Prostate gland (tissue), 2 donors: ENCODE data around the gene THSD4. TPM values are rescaled to one million over a fixed set of nuclear protein-coding genes. Genes with fewer than 3 reads are reported as not detected.

Experiments used
- DNase-seq: peaks from one replicate; pipeline ENCODE4 v3.0.0-alpha.2; 2019; ENCODE audit warnings: low spot score
- H3K27ac ChIP-seq, 2 donors: fragments of 200-600 bp; sonication (generic); 2 replicates each; pipeline ENCODE4 v1.5.1; 2017 to 2019
- H3K27me3 ChIP-seq: fragments of 200-600 bp; sonication (generic); replicated peaks from 2 replicates; pipeline ENCODE4 v1.5.1; 2019; ENCODE audit not compliant: insufficient read depth
- H3K36me3 ChIP-seq, 2 donors: fragments of 200-600 bp; sonication (generic); 1 replicate in 1 of 2; 2 replicates in 1 of 2; pipeline versions ENCODE4 v1.5.1 to v1.8.1; 2017 to 2019
- H3K4me1 ChIP-seq: fragments of 200-600 bp; sonication (generic); replicated peaks from 2 replicates; pipeline ENCODE4 v1.5.1; 2019
- H3K4me3 ChIP-seq, 2 donors: fragments of 200-600 bp; sonication (generic); 2 replicates each; pipeline ENCODE4 v1.5.1; 2017 to 2019
- H3K9me3 ChIP-seq: fragments of 200-600 bp; sonication (generic); 2 replicates; pipeline ENCODE4 v1.5.1; 2017
- CTCF ChIP-seq, 4 experiments: fragments of 200-600 bp in 2 of 4; fragments of 450-650 bp in 2 of 4; sonication (generic) in 2 of 4; IDR thresholded peaks; 1 replicate in 3 of 4; 2 replicates in 1 of 4; pipeline ENCODE4 v1.5.1; 2016 to 2019; ENCODE audit warnings: antibody characterized with exemption in 4 of 4, mild to moderate bottlenecking in 2 of 4, moderate library complexity in 2 of 4
- POLR2A ChIP-seq: fragments of 450-650 bp; IDR thresholded peaks from one replicate; pipeline ENCODE4 v1.6.1; 2016; ENCODE audit warnings: antibody characterized with exemption, mild to moderate bottlenecking
- POLR2AphosphoS5 ChIP-seq: sonication (generic); formaldehyde crosslinking; IDR thresholded peaks from one replicate; pipeline ENCODE4 v1.6.1; 2017; ENCODE audit warnings: antibody characterized with exemption
- WGBS: methylation state at CpG from one replicate; pipeline ENCODE4 v1.1.5; 2018; 5-methylcytosine and 5-hydroxymethylcytosine counted together
- intact Hi-C: fragments of 100-400 bp; cut with DNase I; formaldehyde crosslinking; loops from one replicate; pipeline ENCODE4 v1.14.2; 2022
- total RNA-seq, 2 donors: library from RNA; depleted of rRNA; stranded (reverse); fragments of >200 nt; gene quantifications; one replicate each; pipeline ENCODE4 v1.1.0, GENCODE V29; 2016

The THSD4 gene
- total RNA-seq, 2 donors from 2014 or later: 84.1 to 223 TPM

- DNase-seq: peak; percentile 24
Measured at GRCh38 chr15:71357321-71357732, 242.1 kb downstream of the THSD4 start.

GRCh38 chr15:71357967-71358366 lies 242.7 kb downstream of the THSD4 start:
- Histone ChIP-seq H3K27ac (no peak overlapping the region), H3K36me3 (no peaks in the 10 kb centered on the region), H3K4me3 (no peak overlapping the region), H3K9me3 (no peaks in the 10 kb centered on the region), H3K4me1 (no peaks in the 10 kb centered on the region), H3K27me3 (no peaks in the 10 kb centered on the region)
- TF ChIP-seq POLR2AphosphoS5 (no peak), POLR2A (no peak), CTCF (IDR thresholded peaks at IDR 0.05) (no peak)
- intact Hi-C loops: no loop called here
- WGBS: 90% methylated on average over 4 of the region's 4 CpGs
- DNase-seq: no peak

More at GRCh38 chr15:71357321-71357732, 242.1 kb downstream of the THSD4 start:
- no peaks in the 10 kb centered on the region for H3K9me3 ChIP-seq
- WGBS: 23% methylated on average over 9 of the region's 9 CpGs
- no peaks in the 10 kb centered on the region for H3K36me3 ChIP-seq
- TF ChIP-seq CTCF (IDR thresholded peaks at IDR 0.05) (no peak), POLR2AphosphoS5 (peak; percentile 18)
- H3K4me3 ChIP-seq: no peak overlapping the region
- no peaks in the 10 kb centered on the region for H3K4me1 ChIP-seq
- intact Hi-C loops: no loop called here
- no peak overlapping the region for H3K27ac ChIP-seq
- H3K27me3 ChIP-seq: no peaks in the 10 kb centered on the region

GRCh38 chr15:71359246-71359645 lies 244.0 kb downstream of the THSD4 start:
- no peaks in the 10 kb centered on the region for H3K9me3 ChIP-seq
- WGBS: 96% methylated on average over 7 of the region's 7 CpGs

GRCh38 chr15:71362556-71362955 lies 247.3 kb downstream of the THSD4 start:
- WGBS: 92% methylated on average over 8 of the region's 8 CpGs
- TF ChIP-seq POLR2AphosphoS5: no peak
- no peak for TF ChIP-seq POLR2A
- no peak for TF ChIP-seq CTCF (IDR thresholded peaks at IDR 0.05)
- H3K4me3 ChIP-seq: no peak overlapping the region
- H3K36me3 ChIP-seq: no peaks in the 10 kb centered on the region
- DNase-seq: no peak
- intact Hi-C loops: no loop called here
- H3K27ac ChIP-seq: no peak overlapping the region
- H3K27me3 ChIP-seq: no peaks in the 10 kb centered on the region
- no peaks in the 10 kb centered on the region for H3K4me1 ChIP-seq
- H3K9me3 ChIP-seq: no peaks in the 10 kb centered on the region

More at GRCh38 chr15:71359246-71359645, 244.0 kb downstream of the THSD4 start:
- H3K36me3 ChIP-seq: no peaks in the 10 kb centered on the region
- intact Hi-C loops: no loop called here
- H3K4me3 ChIP-seq: no peak overlapping the region
- TF ChIP-seq CTCF (IDR thresholded peaks at IDR 0.05) (no peak), POLR2A (no peak)
- no peaks in the 10 kb centered on the region for H3K4me1 ChIP-seq
- DNase-seq: no peak
- no peaks in the 10 kb centered on the region for H3K27me3 ChIP-seq
- H3K27ac ChIP-seq: no peak overlapping the region
